ENCODE results near the gene ARSI. TPM values are rescaled to one million over a fixed set of nuclear protein-coding genes. Genes with fewer than 3 reads are reported as not detected.
"Not testable (repeated sequence)": the region's sequence is repeated elsewhere in the genome, so short reads cannot be mapped to it uniquely, and the experiment has no call there.

The ARSI gene
- total RNA-seq, 4 donors from 2014 or later, result 2.7 to 5.4 (median 3.9) TPM

GRCh38 chr5:150248946-150249345 is 53.8 kb downstream of the ARSI start:
- Histone ChIP-seq H3K4me1 (peaks cover 11% of the 10 kb centered on the region), H3K9me3 (no peaks in the 10 kb centered on the region), H3K27me3 (no peaks in the 10 kb centered on the region), H3K27ac (no peak overlapping the region), H3K36me3 (no peaks in the 10 kb centered on the region), H3K4me3 (no peak overlapping the region)
- TF ChIP-seq POLR2A (IDR thresholded peaks at IDR 0.05) (no peak), CTCF (IDR thresholded peaks at IDR 0.05) (no peak), POLR2AphosphoS5 (IDR thresholded peaks at IDR 0.05) (no peak), EP300 (IDR thresholded peaks at IDR 0.05) (no peak)
- no peak for DNase-seq (ENCODE audit: low spot score in 2 of 2)
- WGBS, result 83% methylated on average over 1 of the region's 3 CpGs

GRCh38 chr5:150248493-150248892 is 54.2 kb downstream of the ARSI start:
- WGBS, result 92% methylated on average over 6 of the region's 6 CpGs
- H3K9me3 ChIP-seq; H3K27me3 ChIP-seq; DNase-seq (ENCODE audit: low spot score in 2 of 2); H3K36me3 ChIP-seq; H3K27ac ChIP-seq; H3K4me3 ChIP-seq: not testable (repeated sequence)
- H3K4me1 ChIP-seq, result peaks cover 11% of the 10 kb centered on the region

GRCh38 chr5:150247726-150248125 is 55.0 kb downstream of the ARSI start:
- Histone ChIP-seq H3K4me3 (no peak overlapping the region), H3K27me3 (no peaks in the 10 kb centered on the region), H3K36me3 (no peaks in the 10 kb centered on the region), H3K27ac (no peak overlapping the region), H3K4me1 (peaks cover 11% of the 10 kb centered on the region), H3K9me3 (no peaks in the 10 kb centered on the region)
- 86% methylated on average over 9 of the region's 9 CpGs for WGBS
- no peak for DNase-seq (ENCODE audit: low spot score in 2 of 2)
- TF ChIP-seq POLR2AphosphoS5 (IDR thresholded peaks at IDR 0.05), result no peak
- TF ChIP-seq EP300 (IDR thresholded peaks at IDR 0.05), result no peak
- no peak for TF ChIP-seq CTCF (IDR thresholded peaks at IDR 0.05)
- no peak for TF ChIP-seq POLR2A (IDR thresholded peaks at IDR 0.05)

GRCh38 chr5:150246835-150247234 is 55.9 kb downstream of the ARSI start:
- no peak for DNase-seq (ENCODE audit: low spot score in 2 of 2)
- H3K27ac ChIP-seq, result no peak overlapping the region
- H3K4me3 ChIP-seq, result no peak overlapping the region
- no peaks in the 10 kb centered on the region for H3K9me3 ChIP-seq
- H3K4me1 ChIP-seq, result peaks cover 11% of the 10 kb centered on the region
- no peaks in the 10 kb centered on the region for H3K27me3 ChIP-seq
- TF ChIP-seq POLR2AphosphoS5 (IDR thresholded peaks at IDR 0.05), result no peak
- TF ChIP-seq POLR2A (IDR thresholded peaks at IDR 0.05), result no peak
- TF ChIP-seq CTCF (IDR thresholded peaks at IDR 0.05), result no peak
- no peak for TF ChIP-seq EP300 (IDR thresholded peaks at IDR 0.05)
- 74% methylated on average over 4 of the region's 5 CpGs for WGBS
- H3K36me3 ChIP-seq, result no peaks in the 10 kb centered on the region

DNA sequence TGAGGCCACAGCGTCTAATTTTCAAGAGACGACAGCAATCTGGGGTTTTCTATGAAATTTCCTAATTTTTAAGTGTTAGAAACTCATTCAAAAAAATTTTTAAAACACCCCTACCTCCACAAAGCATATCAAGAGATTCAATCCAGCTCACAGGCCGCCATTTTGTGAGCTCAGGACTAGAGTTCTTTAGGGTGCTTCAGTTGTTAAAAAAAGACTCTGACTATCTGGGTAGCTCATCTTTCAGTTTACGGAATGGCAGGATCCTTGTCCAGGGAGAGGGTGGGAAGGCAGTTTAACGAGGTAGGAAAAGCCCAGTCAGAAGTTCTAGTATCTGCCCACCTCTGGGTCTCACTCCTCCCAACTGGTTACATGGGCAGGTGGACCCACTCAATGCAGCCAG is 56.3 kb downstream of the ARSI start:
- WGBS, result 90% methylated on average over 5 of the region's 5 CpGs
- Histone ChIP-seq H3K4me3 (no peak overlapping the region), H3K27me3 (no peaks in the 10 kb centered on the region), H3K4me1 (peaks cover 11% of the 10 kb centered on the region), H3K27ac (no peak overlapping the region), H3K9me3 (no peaks in the 10 kb centered on the region), H3K36me3 (no peaks in the 10 kb centered on the region)
- no peak for DNase-seq (ENCODE audit: low spot score in 2 of 2)
- no peak for TF ChIP-seq POLR2AphosphoS5 (IDR thresholded peaks at IDR 0.05)
- TF ChIP-seq EP300 (IDR thresholded peaks at IDR 0.05), result no peak
- TF ChIP-seq POLR2A (IDR thresholded peaks at IDR 0.05), result no peak
- no peak for TF ChIP-seq CTCF (IDR thresholded peaks at IDR 0.05)

Other genes with a start within 250 kb of the ARSI start
- gene CSF1R, start 216.4 kb downstream of the ARSI start, total RNA-seq, result 10 to 100 TPM in 3 of 4 donors, 1 to 10 TPM in 1; 9.9 to 39.7 (median 19.7) TPM
- 10 to 100 TPM; 23.8 to 51.4 (median 43.9) TPM for gene PDGFRB, start 147.1 kb downstream of the ARSI start, total RNA-seq
- under 1 TPM in 2 of 4 donors, not detected in 2; 0.26 to 0.76 TPM for gene CDX1, start 136.1 kb downstream of the ARSI start, total RNA-seq
- gene SLC6A7, start 112.8 kb downstream of the ARSI start, total RNA-seq, result not detected
- gene CAMK2A, start 13.1 kb downstream of the ARSI start, total RNA-seq, result under 1 TPM in 2 of 4 donors, not detected in 2; 0.26 to 0.64 TPM
- gene TCOF1, start 54.8 kb upstream of the ARSI start, total RNA-seq, result 10 to 100 TPM; 32.1 to 54.2 (median 33.1) TPM
- 1,000 to 10,000 TPM in 1 of 4 donors, 100 to 1,000 TPM in 3; 433 to 1,002 (median 776) TPM for gene CD74, start 110.0 kb upstream of the ARSI start, total RNA-seq
- gene RPS14, start 146.8 kb upstream of the ARSI start, total RNA-seq, result 1,000 to 10,000 TPM; 1,684 to 3,537 (median 3,314) TPM
- gene NDST1, start 205.2 kb upstream of the ARSI start, total RNA-seq, result 100 to 1,000 TPM in 3 of 4 donors, 10 to 100 TPM in 1; 94.6 to 157 (median 134) TPM